Measurements from ENCODE around the gene ERC2. TPM values are rescaled to one million over a fixed set of nuclear protein-coding genes. Genes with fewer than 3 reads are reported as not detected.

The ERC2 gene
- total and polyA plus RNA-seq, 2 donors (not counting 1 experiment from before 2014, with no cell fraction given) = 0.14 to 0.17 TPM

DNA sequence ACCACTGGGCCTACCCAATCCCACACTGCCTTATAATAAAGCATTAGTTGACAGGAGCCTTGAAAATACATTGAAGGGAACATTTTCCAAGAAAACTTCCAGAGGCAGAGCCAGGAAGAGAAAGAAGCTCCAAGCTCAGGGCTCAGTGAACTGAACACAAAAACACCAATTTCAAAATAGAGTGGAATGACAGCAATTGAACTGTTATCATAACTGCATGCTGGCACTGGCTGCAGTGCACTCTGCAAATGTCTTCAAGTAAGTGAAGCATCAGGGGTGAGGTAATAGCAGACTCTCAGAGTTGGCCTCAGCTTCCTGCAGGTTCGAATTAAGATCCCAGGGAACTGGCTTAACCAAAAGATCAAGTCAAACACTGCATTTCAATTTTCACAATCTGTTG is 593.2 kb downstream of the ERC2 start:
- DNase-seq (ENCODE audit: low read depth in 2 of 2) = no peak
- Histone ChIP-seq H3K36me3 (ENCODE audit: control insufficient read depth, insufficient read depth, low read length) (no peaks in the 10 kb centered on the region), H3K4me1 (ENCODE audit: control insufficient read depth, extremely low read depth, insufficient read depth, low read length) (peaks cover 3% of the 10 kb centered on the region), H3K27ac (ENCODE audit: insufficient read depth, low read length) (no peak overlapping the region), H3K27me3 (ENCODE audit: control insufficient read depth, insufficient read depth, low read length) (no peaks in the 10 kb centered on the region), H4K20me1 (ENCODE audit: control insufficient read depth, extremely low read depth, insufficient read depth, low read length) (no peaks in the 10 kb centered on the region), H3K4me3 (replicated peaks in 1 of 4; ENCODE audit: control extremely low read depth in 1 of 4, insufficient read depth in 1 of 4, low read depth in 3 of 4, low read length in 4 of 4) (no peak overlapping the region), H2AFZ (ENCODE audit: low read length) (no peak overlapping the region), H3K4me2 (ENCODE audit: extremely low read depth, insufficient read depth, low read length) (no peak overlapping the region), H3K9ac (ENCODE audit: insufficient read depth, low read length) (no peak overlapping the region), H3K79me2 (ENCODE audit: control insufficient read depth, insufficient read depth, low read length) (no peaks in the 10 kb centered on the region), H3K9me3 (ENCODE audit: control insufficient read depth, insufficient read depth, low read depth, low read length) (no peaks in the 10 kb centered on the region)
- TF ChIP-seq, protein P1, sequence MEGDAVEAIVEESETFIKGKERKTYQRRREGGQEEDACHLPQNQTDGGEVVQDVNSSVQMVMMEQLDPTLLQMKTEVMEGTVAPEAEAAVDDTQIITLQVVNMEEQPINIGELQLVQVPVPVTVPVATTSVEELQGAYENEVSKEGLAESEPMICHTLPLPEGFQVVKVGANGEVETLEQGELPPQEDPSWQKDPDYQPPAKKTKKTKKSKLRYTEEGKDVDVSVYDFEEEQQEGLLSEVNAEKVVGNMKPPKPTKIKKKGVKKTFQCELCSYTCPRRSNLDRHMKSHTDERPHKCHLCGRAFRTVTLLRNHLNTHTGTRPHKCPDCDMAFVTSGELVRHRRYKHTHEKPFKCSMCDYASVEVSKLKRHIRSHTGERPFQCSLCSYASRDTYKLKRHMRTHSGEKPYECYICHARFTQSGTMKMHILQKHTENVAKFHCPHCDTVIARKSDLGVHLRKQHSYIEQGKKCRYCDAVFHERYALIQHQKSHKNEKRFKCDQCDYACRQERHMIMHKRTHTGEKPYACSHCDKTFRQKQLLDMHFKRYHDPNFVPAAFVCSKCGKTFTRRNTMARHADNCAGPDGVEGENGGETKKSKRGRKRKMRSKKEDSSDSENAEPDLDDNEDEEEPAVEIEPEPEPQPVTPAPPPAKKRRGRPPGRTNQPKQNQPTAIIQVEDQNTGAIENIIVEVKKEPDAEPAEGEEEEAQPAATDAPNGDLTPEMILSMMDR (conservative IDR thresholded peaks at IDR 0.05 in 1 of 2, IDR thresholded peaks at IDR 0.05 in 1 of 2; ENCODE audit: low read depth in 1 of 2, low read length in 2 of 2) = no peak
- TF ChIP-seq EZH2 (IDR thresholded peaks at IDR 0.05; ENCODE audit: low read length, missing control alignments) = no peak

- Histone ChIP-seq H3K4me2 (ENCODE audit: extremely low read depth, insufficient read depth, low read length) (no peak overlapping the region), H3K4me1 (ENCODE audit: control insufficient read depth, extremely low read depth, insufficient read depth, low read length) (no peaks in the 10 kb centered on the region), H3K9ac (ENCODE audit: insufficient read depth, low read length) (no peak overlapping the region), H3K9me3 (ENCODE audit: control insufficient read depth, insufficient read depth, low read depth, low read length) (no peaks in the 10 kb centered on the region), H3K27me3 (ENCODE audit: control insufficient read depth, insufficient read depth, low read length) (no peaks in the 10 kb centered on the region), H3K4me3 (replicated peaks in 1 of 4; ENCODE audit: control extremely low read depth in 1 of 4, insufficient read depth in 1 of 4, low read depth in 3 of 4, low read length in 4 of 4) (no peak overlapping the region), H3K27ac (ENCODE audit: insufficient read depth, low read length) (no peak overlapping the region), H3K36me3 (ENCODE audit: control insufficient read depth, insufficient read depth, low read length) (no peaks in the 10 kb centered on the region), H3K79me2 (ENCODE audit: control insufficient read depth, insufficient read depth, low read length) (no peaks in the 10 kb centered on the region), H2AFZ (ENCODE audit: low read length) (no peak overlapping the region), H4K20me1 (ENCODE audit: control insufficient read depth, extremely low read depth, insufficient read depth, low read length) (no peaks in the 10 kb centered on the region)
- DNase-seq (ENCODE audit: low read depth in 2 of 2) = peak; percentile 45 to 50
- TF ChIP-seq, protein P1 (conservative IDR thresholded peaks at IDR 0.05 in 1 of 2, IDR thresholded peaks at IDR 0.05 in 1 of 2; ENCODE audit: low read depth in 1 of 2, low read length in 2 of 2) = no peak
- TF ChIP-seq EZH2 (IDR thresholded peaks at IDR 0.05; ENCODE audit: low read length, missing control alignments) = no peak
Observed at GRCh38 chr3:55873523-55874254, 594.6 kb downstream of the ERC2 start.

GRCh38 chr3:55870594-55870993 is 597.7 kb downstream of the ERC2 start:
- Histone ChIP-seq H4K20me1 (ENCODE audit: control insufficient read depth, extremely low read depth, insufficient read depth, low read length) (no peaks in the 10 kb centered on the region), H3K9me3 (ENCODE audit: control insufficient read depth, insufficient read depth, low read depth, low read length) (no peaks in the 10 kb centered on the region), H3K9ac (ENCODE audit: insufficient read depth, low read length) (no peak overlapping the region), H3K4me3 (replicated peaks in 1 of 4; ENCODE audit: control extremely low read depth in 1 of 4, insufficient read depth in 1 of 4, low read depth in 3 of 4, low read length in 4 of 4) (no peak overlapping the region), H3K36me3 (ENCODE audit: control insufficient read depth, insufficient read depth, low read length) (no peaks in the 10 kb centered on the region), H2AFZ (ENCODE audit: low read length) (no peak overlapping the region), H3K27ac (ENCODE audit: insufficient read depth, low read length) (no peak overlapping the region), H3K27me3 (ENCODE audit: control insufficient read depth, insufficient read depth, low read length) (no peaks in the 10 kb centered on the region), H3K4me1 (ENCODE audit: control insufficient read depth, extremely low read depth, insufficient read depth, low read length) (no peaks in the 10 kb centered on the region), H3K79me2 (ENCODE audit: control insufficient read depth, insufficient read depth, low read length) (no peaks in the 10 kb centered on the region), H3K4me2 (ENCODE audit: extremely low read depth, insufficient read depth, low read length) (no peak overlapping the region)
- TF ChIP-seq EZH2 (IDR thresholded peaks at IDR 0.05; ENCODE audit: low read length, missing control alignments) = no peak
- TF ChIP-seq, protein P1 (conservative IDR thresholded peaks at IDR 0.05 in 1 of 2, IDR thresholded peaks at IDR 0.05 in 1 of 2; ENCODE audit: low read depth in 1 of 2, low read length in 2 of 2) = no peak
- DNase-seq (ENCODE audit: low read depth in 2 of 2) = no peak

Data from fibroblast of lung (primary cell).